GM19395 (cell line): ENCODE data around the gene PPP4R3C.
"Not testable (repeated sequence)": the region's sequence is repeated elsewhere in the genome, so short reads cannot be mapped to it uniquely, and the experiment has no call there.

Source experiments
- ATAC-seq: cut with Tn5 transposase; IDR thresholded peaks from one replicate; pipeline ENCODE4 v1.9.1; 2021; ENCODE audit warnings: mild to moderate bottlenecking, moderate library complexity; ENCODE audit not compliant: unreplicated experiment

The PPP4R3C gene

DNA sequence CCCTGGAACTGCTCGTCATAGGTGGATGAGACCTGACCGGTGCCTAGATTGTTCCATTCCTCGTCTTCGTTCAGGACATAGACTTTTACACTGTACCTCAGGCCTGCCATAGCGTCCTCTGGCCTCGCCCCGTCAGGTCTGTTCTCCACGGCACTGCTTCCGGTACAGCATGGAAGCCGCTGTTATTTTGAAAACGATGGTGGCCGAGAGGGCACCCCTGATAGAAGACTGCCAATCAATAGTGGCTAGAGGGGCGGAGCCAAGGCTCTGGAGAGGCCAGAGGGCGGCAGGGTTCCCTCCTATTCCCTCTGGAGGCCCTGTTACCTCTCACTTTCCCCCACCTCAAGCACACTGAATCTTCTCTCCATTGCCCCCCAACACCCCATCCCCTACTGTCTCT, at the start of gene PPP4R3C:
PPP4R3C (minus strand) TSS at position 155 of the 400 bp plus-strand sequence; CDS start at position 110, 45 bp downstream.
- ATAC-seq, result no peak

- no peak for ATAC-seq
Observed at GRCh38 chrX:27491397-27491796, 28.3 kb upstream of the PPP4R3C start.

GRCh38 chrX:27466051-27466450, 2.9 kb upstream of the PPP4R3C start:
- ATAC-seq, result no peak

DNA sequence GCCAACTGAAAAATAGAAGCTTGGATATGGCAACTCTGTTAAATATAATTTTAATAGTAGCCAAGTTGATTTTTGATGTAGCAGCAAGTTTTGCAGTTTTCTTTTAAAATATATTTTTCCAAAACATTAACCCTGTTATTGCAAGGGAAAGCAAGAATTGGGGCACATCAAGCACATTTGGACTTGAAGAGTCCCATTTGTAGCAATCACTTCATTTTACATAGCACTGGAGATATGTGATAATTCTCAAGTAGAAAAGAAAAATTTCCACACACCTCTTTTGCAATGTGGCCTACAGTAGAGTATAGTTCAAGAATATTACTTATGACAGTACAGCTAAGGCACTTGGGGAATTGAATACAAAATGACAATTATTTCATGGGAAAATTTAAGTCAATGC, 1.9 kb upstream of the PPP4R3C start:
- ATAC-seq, result no peak

DNA sequence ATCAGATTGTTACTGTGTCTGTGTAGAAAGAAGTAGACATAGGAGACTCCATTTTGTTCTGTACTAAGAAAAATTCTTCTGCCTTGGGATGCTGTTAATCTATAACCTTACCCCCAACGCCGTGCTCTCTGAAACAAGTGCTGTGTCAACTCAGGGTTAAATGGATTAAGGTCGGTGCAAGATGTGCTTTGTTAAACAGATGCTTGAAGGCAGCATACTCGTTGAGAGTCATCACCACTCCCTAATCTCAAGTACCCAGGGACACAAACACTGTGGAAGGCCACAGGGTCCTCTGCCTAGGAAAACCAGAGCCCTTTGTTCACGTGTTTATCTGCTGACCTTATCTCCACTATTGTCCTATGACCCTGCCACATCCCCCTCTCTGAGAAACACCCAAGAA, 4.0 kb downstream of the PPP4R3C start:
- ATAC-seq, result not testable (repeated sequence)

- not testable (repeated sequence) for ATAC-seq
Observed at GRCh38 chrX:27458544-27458943, 4.6 kb downstream of the PPP4R3C start.

DNA sequence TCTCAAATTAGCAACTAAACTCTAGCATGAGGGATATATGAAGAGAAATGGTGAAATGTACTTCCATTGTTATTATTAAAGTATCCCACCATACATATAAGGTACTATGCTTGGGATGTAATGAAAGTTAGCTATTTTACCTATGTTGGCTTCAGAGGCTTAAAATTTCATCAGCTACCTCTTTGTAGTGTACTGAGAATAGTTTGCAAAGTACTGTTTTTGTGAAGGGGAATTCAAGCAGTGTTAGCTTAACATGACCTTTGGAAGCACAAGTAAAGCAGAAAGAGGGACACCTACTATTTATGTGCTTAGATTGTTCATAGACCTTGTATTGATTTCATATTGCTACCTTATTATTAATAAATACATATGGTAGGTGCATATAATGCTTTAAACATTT, 11.8 kb downstream of the PPP4R3C start:
- ATAC-seq, result no peak

DNA sequence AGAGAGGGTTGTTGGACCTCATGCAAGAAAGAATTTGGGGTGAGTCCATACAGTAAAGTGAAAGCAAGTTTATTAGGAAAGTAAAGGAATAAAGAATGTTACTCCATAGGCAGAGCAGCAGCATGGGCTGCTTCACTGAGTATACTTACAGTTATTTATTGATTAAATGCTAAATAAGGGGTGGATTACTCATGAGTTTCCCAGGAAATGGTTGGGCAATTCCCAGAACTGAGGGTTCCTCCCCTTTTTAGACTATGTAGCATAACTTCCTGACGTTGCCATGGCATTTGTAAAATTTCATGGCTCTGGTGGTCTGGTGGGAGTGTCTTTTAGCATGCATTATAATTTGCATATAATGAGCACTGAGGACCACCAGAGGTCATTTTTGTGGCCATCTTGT, 16.7 kb downstream of the PPP4R3C start:
- ATAC-seq, result no peak

GRCh38 chrX:27445438-27445837, 17.7 kb downstream of the PPP4R3C start:
- ATAC-seq, result no peak

- ATAC-seq, result peak; percentile 90
Observed at GRCh38 chrX:27444093-27444908, 18.8 kb downstream of the PPP4R3C start.

DNA sequence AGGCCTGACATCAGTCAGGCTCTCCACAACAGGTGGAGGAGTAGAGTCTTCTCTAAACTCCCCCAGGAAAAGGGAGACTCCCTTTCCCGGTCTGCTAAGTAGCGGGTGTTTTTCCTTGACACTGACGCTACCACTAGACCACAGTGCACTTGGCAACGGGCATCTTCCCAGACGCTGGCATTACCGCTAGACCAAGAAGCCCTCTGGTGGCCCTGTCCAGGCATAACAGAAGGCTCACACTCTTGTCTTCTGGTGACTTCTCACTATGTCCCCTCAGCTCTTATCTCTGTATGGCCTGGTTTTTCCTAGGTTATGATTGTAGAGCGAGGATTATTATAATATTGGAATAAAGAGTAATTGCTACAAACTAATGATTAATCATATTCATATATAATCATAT, 20.7 kb downstream of the PPP4R3C start:
- ATAC-seq, result not testable (repeated sequence)

DNA sequence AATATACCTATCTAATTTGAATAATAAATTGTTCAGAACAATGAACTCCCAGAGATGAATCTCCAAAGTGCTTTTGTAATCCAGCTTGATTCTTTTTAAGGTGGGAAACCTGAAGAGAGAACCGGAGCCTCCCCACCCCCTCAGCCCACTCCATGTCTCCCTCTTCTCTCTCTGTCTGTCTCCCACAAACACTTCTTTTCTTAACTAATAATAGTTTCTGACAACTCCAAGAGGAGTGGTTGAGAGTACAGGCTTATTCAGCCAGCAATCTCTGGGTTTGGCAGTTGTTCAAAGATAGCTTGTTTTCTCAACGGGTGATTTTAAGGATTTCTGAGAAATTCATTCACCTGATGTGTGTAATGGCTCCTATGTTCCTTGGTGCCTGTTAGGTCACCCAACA, 23.4 kb downstream of the PPP4R3C start:
- no peak for ATAC-seq

GRCh38 chrX:27438937-27439336, 24.2 kb downstream of the PPP4R3C start:
- no peak for ATAC-seq

DNA sequence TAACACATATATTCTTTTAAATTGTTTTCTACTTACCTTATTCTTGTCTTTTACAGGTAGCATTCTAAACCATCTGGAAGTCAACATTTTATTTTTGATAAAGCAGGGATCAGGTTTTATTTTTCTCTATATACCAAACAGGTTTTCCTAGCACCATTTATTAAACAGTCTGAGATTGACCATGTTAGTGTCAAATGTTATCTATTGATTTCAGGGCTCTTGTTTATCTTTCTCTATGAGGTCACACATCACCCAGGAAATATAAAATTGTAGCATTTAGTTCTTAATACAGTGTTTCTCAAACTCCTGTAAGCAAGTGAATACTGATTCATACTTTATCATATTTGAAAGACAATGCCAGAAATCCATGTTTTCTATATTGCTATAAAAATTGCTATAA, 28.1 kb downstream of the PPP4R3C start:
- ATAC-seq, result no peak
